Stimulated activated CD8-positive, alpha-beta memory T cell treated with anti-CD3 and anti-CD28 coated beads, Interleukin-15, amount 100 ng/mL, for 48 hours (primary cell): Measurements from ENCODE around the gene DLG1.
"Not testable (repeated sequence)": the region's sequence is repeated elsewhere in the genome, so short reads cannot be mapped to it uniquely, and the experiment has no call there.

Source experiments
- DNase-seq, 2 donors: peaks; one replicate each; pipeline ENCODE4 v3.0.0-alpha.2; 2020; ENCODE audit warnings: low read depth in 2 of 2

The DLG1 gene

DNA sequence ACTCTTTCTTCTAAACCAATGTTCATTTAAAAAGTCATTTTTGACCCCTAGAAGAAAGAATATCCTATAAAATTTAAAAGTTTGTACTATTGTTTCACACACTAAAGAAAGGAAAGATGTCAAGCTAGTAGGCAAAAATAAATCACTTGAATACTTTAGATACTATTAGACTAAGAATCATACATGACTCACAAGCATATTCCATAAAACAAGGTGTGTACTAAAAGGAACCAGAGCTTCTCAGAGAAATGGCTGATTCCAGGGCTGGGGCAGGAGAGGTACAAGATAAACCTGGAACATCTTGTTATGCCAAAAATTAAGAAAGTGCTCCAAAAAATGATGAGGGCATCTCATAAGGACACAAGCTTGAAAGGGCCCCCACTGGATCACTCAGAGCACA lies 8.7 kb downstream of the DLG1 start:
- no peak for DNase-seq

DNA sequence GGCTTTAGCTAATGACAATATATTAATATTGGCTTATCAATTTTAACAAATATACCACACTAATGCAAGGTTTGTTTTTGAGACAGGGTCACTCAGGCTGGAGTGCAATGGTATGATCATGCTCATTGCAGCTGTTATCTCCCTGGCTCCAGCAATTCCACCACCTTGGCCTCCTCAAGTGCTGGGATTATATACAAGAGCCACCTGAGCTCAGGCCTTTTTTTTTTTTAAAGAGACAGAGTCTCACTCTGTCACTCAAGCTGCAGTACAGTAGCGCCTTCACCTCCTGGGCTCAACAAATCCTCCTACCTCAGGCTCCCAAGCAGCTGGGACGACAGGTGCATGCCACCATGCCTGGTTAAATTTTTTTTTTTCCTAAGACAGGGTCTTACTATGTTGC lies 11.7 kb downstream of the DLG1 start:
- no peak for DNase-seq

DNA sequence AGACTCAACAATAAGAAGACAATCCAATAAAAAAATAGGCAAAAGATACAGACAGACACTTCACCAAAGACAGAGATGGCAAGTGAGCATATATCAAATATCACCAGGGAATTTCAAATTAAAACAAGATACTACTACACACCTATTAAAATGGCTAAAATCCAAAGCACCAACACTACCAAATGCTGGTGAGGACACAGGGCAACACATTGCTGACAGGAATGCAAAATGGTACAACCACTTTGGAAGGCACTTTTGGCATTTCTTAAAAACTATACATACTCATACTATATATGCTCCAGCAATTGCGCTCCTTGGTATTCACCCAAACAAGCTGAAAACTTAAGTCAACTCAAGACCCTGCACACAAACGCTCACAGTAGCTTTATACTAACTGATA lies 12.9 kb downstream of the DLG1 start:
- no peak for DNase-seq

DNA sequence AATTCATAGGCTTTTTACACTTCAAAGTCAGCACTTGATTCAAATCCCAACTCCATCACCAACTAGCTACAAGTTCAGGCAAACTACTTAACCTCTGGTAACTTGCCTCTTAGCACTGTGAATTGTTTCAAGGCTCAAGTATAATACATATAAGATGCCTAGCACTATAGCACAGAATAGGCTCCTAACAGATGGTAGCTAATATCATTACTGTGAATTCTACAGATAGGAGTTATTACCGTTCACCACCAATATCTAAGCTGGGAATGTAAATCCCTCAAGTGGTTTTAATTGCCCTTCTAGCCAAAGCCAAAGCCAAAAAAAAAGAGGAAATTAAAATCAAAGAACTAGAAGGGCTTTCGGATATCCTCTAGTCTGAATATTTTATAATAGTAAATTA lies 15.4 kb downstream of the DLG1 start:
- DNase-seq: no peak

- no peak for DNase-seq
Observed at GRCh38 chr3:197281849-197282248, 16.6 kb downstream of the DLG1 start.

GRCh38 chr3:197280156-197280555 lies 18.3 kb downstream of the DLG1 start:
- no peak for DNase-seq

- DNase-seq: no peak
Observed at GRCh38 chr3:197278933-197279332, 19.5 kb downstream of the DLG1 start.

- DNase-seq: not testable (repeated sequence)
Observed at GRCh38 chr3:197276808-197277207, 21.6 kb downstream of the DLG1 start.

- DNase-seq: no peak
Observed at GRCh38 chr3:197270558-197271317, 27.7 kb downstream of the DLG1 start.

DNA sequence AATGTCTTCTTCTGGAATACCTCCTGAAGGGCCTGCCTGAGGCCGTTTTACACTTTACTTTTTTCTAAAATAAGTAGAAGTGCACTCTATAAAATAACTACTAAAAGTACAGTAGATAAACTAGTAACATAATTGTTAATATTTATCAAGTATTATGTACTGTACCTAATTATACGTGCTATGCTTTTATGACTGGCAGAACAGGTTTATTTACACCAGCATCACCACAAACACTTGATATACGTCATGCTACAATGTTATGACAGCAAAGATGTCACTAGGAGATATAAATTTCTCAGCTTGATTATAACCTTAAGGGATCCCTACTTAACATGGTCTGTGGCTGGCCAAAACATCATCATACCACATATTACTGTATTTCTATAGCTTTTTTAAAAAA lies 29.4 kb downstream of the DLG1 start:
- no peak for DNase-seq

GRCh38 chr3:197268294-197268693 lies 30.1 kb downstream of the DLG1 start:
- no peak for DNase-seq

- no peak for DNase-seq
Observed at GRCh38 chr3:197266331-197266730, 32.1 kb downstream of the DLG1 start.

DNA sequence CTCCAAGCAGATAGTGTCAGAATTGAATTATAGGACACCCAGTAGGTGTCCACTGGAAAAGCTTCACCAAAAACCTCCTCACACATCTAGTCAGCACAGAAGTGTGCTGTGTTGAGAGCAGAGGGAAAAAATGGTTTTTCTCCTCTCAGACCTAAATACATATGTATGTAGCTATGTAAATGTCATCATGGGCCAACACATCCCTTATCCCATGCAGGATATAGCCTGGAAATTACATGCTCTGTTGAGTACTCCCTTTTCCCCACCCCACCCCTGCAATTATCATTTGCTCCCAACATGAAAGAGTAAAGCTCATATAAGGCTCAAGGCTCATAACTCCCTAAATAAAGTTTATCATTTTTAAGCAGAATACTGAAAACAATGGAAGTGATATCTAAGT lies 35.7 kb downstream of the DLG1 start:
- no peak for DNase-seq

DNA sequence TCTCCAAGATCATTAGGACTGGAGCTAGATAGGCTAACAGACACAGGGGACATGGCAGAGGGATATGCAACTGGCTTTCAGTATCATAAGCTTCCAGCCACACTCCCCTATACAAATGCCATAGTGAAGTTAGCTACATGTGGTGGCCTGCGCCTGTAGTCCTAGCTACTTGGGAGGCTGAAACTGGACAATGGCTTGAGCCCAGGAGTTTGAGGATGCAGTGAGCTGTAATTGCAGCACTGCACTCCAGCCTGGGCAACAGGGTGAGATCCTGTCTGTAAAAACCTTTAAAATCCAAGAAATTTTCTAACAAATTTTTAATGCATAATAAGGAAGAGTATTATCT lies 37.3 kb downstream of the DLG1 start:
- no peak for DNase-seq

DNA sequence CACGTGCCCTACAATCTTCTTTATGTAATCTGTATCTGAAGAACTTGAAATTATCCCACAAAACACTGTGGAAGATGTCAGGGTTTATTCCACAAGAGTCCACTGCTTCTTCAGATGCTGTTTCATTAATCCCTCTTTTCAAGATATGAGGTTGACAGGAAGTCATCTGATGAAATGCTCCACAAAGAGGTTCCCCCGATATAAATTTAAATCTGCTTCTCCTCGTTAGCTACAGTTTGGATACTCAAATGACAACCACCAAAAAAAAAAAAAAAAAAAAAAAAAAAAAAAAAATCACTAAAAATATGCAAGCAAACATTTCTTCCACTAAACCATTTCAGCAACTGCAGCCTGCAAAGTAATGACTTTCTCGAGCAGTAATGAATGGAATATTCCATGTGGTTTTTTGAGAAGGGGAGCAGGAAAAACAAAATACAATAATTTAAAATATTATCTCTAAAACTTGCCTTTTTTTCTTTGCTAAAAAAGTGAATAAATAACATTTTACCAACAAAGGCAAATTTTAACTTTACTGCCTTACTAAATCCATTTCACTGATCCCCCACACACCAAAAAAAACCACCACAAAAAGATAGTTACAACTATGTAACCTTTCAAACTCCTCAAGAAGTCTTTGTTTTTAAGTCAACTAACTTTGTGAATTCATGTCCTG lies 37.8 kb downstream of the DLG1 start:
- DNase-seq: no peak

GRCh38 chr3:197259096-197259495 lies 39.3 kb downstream of the DLG1 start:
- no peak for DNase-seq

DNA sequence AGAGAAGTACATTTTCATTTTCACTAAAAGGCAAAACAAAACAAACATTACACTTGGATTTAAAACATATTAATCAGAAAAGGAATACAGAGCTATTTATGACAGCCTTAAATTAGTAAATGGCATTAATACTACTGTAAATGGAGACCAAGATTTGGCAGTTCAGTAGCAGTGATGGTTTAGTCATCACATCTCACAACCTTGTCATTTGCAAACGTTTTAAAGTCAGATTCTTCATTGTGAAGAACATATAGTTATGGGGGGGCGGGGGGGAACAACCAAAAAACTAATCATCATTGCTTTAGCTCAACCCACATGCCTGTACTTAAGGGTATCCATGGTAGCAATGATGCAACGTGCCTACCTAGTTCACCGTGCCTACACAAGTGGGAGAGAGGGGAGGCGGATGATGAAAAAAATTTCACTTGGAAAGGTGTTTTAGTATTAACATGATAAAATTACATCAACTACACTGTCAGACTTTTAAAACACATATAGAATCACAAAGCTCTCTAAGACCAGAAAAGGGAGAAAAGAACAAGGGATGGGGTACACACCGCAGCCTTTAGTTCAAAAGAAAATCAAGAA lies 40.1 kb downstream of the DLG1 start:
- no peak for DNase-seq

GRCh38 chr3:197257711-197258110 lies 40.7 kb downstream of the DLG1 start:
- no peak for DNase-seq

GRCh38 chr3:197256836-197257444 lies 41.5 kb downstream of the DLG1 start:
- DNase-seq: peak in 1 of 2 donors; percentile 8

- no peak for DNase-seq
Observed at GRCh38 chr3:197256104-197256503, 42.3 kb downstream of the DLG1 start.

- DNase-seq: no peak
Observed at GRCh38 chr3:197253238-197253947, 45.0 kb downstream of the DLG1 start.

DNA sequence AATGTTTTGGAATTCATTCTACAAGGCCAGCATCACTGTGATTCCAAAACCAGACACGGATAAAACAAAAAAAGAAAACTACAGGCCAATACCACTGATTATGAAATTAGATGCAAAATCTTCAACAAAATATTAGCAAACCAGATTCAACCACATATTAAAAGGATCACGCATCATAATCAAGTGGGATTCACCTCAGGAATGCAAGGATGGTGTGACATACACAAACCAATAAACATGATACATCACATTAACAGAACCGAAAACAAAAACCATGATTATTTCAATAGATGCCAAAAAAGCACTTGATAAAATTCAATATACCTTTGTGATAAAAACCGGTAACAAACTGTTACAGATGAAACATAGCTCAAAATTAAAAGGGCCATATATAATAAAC lies 48.9 kb downstream of the DLG1 start:
- no peak for DNase-seq
